Body of pancreas (tissue), 4 donors: Measurements from ENCODE around the gene ACKR2.

ENCODE experiments used
- POLR2A ChIP-seq, 3 donors: fragments of 450-650 bp; IDR thresholded peaks; one replicate each; pipeline ENCODE4 v1.6.1; 2016; ENCODE audit warnings: antibody characterized with exemption in 3 of 3, mild to moderate bottlenecking in 2 of 3
- TF ChIP-seq, protein P1 (sequence below), 7 experiments: fragments of 450-650 bp in 4 of 7; fragments of 200-600 bp in 3 of 7; sonication (generic) in 3 of 7; IDR thresholded peaks; one replicate each; pipeline ENCODE4 v1.5.1; 2016 to 2019; ENCODE audit warnings: antibody characterized with exemption in 7 of 7

- TF ChIP-seq, protein P1, sequence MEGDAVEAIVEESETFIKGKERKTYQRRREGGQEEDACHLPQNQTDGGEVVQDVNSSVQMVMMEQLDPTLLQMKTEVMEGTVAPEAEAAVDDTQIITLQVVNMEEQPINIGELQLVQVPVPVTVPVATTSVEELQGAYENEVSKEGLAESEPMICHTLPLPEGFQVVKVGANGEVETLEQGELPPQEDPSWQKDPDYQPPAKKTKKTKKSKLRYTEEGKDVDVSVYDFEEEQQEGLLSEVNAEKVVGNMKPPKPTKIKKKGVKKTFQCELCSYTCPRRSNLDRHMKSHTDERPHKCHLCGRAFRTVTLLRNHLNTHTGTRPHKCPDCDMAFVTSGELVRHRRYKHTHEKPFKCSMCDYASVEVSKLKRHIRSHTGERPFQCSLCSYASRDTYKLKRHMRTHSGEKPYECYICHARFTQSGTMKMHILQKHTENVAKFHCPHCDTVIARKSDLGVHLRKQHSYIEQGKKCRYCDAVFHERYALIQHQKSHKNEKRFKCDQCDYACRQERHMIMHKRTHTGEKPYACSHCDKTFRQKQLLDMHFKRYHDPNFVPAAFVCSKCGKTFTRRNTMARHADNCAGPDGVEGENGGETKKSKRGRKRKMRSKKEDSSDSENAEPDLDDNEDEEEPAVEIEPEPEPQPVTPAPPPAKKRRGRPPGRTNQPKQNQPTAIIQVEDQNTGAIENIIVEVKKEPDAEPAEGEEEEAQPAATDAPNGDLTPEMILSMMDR (IDR thresholded peaks at IDR 0.05): no peak
- no peak for TF ChIP-seq POLR2A (IDR thresholded peaks at IDR 0.05)
These were observed 4.0 kb upstream of the ACKR2 start for GRCh38 chr3:42805141-42805821.
